GM12873 (cell line): ENCODE results near the gene HOXD11.

Source experiments
- TF ChIP-seq, protein P1 (sequence below): IDR thresholded peaks from 2 replicates; pipeline ENCODE4 v1.5.1; 2012; ENCODE audit warnings: low read depth, mild to moderate bottlenecking, moderate library complexity, low read length, control low read depth; ENCODE audit not compliant: insufficient read depth; ENCODE audit errors: missing control alignments

The HOXD11 gene

DNA sequence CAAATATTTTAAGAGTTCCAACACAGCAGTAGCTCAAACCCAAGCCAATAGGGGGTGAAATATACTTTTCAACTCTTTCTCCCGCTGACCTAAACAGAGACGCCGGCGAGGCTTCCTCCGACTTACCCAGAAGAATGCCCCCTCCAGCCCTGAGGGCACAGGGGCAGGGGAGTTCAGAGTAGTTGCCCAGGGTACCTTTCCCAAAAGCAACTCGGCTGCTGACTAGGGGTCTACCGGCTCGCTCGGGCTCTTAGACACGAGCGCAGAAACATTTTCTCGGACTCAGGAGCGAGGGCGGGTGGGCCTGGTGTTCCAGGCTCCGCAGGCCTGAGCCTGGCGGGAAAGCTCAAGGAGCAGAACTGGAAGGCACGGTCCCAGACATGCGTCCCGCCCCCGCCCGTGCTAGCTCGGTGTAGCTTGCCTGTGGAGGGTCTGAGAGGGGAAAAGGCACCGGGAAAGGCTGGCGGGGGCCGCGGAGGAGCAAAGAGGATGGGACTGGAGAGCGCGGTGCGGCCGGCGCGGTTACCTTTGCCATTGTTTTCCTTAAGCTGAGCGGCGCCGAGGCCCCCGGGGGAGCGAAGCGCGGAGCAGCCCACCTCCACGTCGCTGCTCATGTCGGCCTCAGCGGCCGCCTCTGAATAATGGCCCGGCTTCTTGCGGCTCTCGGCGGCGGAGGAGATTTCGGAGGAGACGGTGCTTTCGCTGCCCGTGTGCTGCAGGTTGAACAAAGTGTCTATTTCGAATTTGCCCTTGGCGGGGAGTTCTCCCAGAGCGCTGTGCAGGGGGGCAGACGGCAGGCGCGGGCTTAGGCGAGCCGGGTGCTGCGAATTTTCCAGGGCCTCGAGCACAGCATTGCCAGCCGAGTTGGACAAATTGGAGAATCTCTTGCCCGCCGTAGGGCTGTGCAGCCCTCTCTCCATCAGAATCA, 24.0 kb upstream of the HOXD11 start:
- TF ChIP-seq, protein P1, sequence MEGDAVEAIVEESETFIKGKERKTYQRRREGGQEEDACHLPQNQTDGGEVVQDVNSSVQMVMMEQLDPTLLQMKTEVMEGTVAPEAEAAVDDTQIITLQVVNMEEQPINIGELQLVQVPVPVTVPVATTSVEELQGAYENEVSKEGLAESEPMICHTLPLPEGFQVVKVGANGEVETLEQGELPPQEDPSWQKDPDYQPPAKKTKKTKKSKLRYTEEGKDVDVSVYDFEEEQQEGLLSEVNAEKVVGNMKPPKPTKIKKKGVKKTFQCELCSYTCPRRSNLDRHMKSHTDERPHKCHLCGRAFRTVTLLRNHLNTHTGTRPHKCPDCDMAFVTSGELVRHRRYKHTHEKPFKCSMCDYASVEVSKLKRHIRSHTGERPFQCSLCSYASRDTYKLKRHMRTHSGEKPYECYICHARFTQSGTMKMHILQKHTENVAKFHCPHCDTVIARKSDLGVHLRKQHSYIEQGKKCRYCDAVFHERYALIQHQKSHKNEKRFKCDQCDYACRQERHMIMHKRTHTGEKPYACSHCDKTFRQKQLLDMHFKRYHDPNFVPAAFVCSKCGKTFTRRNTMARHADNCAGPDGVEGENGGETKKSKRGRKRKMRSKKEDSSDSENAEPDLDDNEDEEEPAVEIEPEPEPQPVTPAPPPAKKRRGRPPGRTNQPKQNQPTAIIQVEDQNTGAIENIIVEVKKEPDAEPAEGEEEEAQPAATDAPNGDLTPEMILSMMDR, result no peak

DNA sequence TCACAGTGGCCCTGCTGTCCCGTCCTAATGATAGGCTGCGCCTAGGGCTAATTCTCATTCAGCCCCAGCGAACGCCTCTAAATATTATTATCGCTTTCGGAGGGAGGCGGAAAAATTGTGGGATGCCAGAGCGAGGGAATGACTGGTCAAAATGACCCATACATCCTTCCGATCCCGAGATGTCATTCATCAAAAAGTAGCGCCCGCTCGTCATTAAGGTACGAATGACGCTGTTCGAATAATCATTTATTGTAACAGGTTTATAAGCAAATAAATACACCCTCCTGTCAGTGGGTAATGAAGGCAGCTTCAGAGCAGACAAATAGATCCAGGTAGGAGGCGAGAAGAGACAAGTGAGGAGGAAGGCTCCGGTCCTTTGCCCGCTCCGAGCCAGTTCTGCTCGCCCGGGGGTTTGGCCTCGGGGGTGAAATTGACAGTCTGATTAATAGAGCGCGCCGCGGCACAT, 23.3 kb upstream of the HOXD11 start, which contains the start of gene EVX2:
Gene EVX2 (minus strand): TSS at position 167 of the 466 bp plus-strand sequence. CDS start 186 bp downstream, outside the sequence.
- TF ChIP-seq, protein P1, result no peak

DNA sequence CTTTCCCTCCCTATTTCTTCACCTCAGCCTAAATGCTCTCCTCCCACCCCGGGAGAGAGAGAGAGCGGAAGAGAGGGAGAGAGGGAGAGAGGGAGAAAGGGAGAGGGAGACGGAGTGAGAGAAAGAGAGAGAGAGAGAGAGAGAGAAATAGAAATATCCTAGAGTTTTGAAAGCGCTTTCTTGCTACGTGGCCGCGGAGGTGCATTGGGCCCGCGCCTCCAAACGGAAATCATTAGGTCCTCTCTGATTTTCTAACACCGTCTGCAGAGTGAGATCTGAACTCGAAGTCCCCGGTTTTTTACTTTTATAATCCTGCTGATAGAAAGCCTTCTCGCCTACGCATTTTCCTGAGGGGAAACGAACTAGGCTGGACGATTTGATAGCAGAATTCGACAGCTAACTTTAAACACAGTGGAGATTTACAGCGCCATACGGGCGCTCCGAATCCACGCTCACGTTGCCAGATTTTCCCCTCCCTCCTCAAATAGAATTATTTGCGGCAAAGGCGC, 22.4 kb upstream of the HOXD11 start:
- TF ChIP-seq, protein P1, result no peak

DNA sequence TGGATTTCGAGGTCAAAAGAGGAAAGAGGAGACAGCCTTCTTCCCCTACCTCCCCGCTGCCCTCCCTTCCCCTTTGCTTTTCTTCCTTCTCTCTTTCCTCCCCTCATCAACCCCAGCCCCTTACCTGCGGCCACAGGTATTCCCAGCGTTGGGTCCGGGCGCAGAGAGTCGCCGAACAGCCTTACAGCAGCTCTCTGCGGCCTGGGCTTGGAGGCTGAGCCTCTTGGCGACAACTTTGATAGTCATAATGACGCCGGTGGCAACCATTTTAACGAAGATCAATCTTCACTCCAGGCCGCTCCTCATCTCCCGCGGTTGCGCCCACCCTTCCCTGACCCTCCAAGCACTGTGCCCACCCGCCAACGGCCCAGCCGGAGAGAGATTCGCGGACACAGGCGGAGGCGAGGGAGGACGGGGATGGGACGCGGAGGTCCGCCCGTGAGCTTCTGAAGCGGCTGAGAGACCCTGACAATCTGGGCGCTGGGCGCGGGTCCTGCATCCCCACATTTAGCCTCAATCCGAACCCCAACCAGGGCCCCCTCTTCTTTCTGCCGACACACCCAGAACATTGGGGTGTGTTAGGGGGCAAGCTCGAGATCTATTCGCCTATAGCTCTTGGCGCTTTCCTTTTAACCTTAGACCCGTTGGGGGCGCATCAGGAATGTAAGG, 21.8 kb upstream of the HOXD11 start:
- TF ChIP-seq, protein P1, result no peak

DNA sequence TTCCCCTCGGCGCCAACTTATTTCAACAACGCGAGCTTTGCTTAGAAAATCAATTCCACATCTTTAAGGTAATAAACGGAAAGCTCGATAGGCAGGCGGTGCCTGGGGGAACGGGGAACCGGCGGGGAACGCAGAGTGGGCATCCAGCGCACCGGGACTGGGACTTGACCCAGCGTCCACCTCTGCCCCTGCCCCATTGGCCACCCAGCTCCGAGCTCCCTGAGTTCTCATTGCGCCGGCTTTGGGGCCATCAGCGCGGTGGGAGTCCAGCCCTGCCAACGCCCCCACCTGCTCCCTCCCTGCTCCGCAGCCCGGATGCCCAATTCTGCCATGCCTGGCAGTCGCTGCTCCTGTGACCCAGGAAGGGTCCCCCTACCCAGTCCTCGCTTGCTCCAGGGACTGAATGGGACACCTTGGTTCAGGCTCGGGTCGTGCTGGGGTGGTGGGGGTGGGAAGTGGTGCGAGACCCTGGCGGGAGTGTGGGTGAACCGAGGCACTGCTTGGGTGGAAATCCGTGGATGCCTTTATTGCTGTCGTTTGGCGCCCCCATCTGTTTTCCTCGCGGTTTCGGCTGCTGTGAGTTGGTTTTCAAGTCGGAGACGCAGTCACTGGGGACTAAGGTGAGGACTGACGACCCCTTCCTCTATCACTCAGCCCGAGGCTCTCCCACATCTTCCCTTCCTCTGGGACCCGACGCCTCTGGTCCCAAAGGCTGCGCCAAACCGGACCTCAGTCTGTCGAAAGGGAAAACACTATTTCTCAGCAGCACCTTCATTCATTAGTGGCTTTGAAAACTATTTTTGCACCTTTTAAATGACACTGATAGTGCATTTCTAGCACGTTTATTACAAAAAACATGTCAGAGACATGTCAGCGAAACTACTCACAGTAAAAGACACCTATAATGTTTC, 21.0 kb upstream of the HOXD11 start:
- TF ChIP-seq, protein P1, result peak; percentile 25

DNA sequence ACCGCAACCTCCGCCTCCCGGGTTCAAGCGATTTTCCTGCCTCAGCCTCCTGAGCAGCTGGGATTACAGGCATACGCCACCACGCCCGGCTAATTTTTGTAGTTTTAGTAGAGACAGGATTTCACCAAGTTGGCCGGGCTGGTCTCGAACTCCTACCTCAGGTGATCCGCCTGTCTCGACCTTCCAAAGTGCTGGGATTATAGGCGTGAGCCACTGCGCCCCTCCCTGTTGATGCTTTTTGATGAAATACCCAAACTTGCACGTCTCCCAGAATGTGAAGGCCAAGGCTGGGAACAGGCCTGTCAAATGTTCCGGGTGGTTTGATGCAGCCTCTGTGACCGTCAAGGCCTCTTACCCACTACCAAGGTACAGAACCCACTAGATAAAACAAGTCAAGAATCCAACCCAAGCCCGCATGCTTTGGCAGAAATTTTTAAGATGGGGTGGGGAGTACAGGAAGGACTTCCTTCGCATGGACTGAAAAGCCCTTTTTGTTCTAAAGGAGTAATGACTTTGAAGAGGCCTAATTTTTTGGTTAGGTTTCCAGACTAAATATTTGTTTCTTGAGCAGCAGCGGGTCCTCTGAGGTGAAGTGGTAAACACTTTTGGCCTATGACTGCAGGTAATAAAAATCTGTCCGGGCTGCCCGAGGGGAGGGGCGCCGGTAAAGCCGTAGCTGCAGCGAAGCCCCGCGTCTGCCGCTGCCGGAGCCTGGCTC, 19.6 kb upstream of the HOXD11 start:
- TF ChIP-seq, protein P1, result no peak
